GM18861 (cell line): Measurements from ENCODE around the gene VCL.
"Not testable (repeated sequence)": the region's sequence is repeated elsewhere in the genome, so short reads cannot be mapped to it uniquely, and the experiment has no call there.

Experiments used
- ATAC-seq: cut with Tn5 transposase; IDR thresholded peaks from one replicate; pipeline ENCODE4 v1.9.1; 2021; ENCODE audit not compliant: unreplicated experiment

VCL gene

DNA sequence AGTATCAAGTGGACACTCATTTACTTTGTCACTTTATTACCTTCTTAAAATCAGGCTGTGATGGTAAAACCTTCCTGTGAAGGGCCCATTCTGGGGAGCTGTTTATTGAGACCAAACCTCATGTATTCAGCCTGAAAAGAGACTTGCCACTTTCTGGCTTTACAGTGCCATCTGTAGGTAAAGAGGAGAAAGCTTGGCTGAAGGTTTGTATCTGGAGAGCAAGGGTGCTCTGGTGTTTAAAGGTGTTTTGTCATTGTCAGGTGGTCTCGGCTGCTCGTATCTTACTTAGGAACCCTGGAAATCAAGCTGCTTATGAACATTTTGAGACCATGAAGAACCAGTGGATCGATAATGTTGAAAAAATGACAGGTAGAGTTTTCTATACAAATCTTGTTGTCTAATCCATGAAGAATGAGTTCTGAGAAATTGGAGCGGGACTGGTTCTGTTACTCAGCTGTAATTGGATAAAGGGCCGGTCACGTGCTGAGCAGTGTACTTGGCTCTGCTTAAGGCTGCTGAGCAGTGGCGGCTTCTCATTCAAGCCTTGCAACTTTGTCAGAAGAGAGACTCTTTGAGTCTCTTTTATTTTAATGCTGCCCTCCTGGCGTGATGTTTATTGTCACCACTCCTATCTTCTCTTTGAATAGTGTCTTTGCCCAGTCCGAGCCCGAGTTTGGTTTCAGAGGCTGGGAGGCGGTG lies 105.8 kb downstream of the VCL start:
- no peak for ATAC-seq

DNA sequence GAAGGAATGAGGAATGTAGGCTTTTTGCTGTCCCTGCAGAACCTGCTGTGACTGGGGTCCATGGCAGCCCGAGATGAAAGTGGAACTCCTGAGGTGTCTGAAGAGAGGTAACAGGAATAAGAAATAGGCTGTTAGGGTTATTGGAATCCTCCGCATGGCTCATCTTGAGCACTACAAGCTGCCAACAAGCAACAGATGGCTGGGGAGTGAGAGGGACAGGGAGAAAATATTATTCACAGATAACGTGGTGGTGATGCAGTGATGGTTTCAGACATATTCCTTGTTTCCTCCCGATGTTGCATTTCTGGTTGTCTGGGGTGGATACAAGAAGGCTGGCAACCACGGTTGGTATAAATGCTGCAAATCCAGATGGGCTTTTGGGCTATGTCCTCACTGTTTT lies 106.6 kb downstream of the VCL start:
- no peak for ATAC-seq

DNA sequence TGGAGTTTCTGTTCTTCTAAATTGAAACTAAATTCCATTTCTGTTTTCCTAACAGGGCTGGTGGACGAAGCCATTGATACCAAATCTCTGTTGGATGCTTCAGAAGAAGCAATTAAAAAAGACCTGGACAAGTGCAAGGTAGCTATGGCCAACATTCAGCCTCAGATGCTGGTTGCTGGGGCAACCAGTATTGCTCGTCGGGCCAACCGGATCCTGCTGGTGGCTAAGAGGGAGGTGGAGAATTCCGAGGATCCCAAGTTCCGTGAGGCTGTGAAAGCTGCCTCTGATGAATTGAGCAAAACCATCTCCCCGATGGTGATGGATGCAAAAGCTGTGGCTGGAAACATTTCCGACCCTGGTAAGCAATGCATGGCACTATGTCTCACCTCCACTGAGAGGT lies 107.1 kb downstream of the VCL start:
- no peak for ATAC-seq

DNA sequence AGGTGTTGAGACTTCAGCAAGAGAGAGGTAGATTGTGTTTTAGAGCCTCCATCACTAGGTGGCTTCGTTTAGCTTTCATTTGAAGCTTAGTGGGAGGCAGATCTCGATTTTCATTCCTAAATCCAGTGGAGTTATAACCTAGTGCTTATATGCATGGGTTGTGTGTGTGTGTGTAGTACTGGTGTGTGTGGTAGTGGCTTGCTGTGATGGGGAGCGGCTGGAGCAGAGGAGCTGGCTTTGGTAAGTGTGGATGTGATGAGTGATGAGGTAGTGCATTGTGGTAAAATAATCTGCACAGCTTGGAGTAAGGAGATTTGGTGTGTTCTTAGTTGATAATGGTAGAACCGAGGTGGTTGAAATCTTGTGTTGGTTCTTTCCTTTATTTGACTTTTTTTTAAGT lies 109.5 kb downstream of the VCL start:
- ATAC-seq = no peak

DNA sequence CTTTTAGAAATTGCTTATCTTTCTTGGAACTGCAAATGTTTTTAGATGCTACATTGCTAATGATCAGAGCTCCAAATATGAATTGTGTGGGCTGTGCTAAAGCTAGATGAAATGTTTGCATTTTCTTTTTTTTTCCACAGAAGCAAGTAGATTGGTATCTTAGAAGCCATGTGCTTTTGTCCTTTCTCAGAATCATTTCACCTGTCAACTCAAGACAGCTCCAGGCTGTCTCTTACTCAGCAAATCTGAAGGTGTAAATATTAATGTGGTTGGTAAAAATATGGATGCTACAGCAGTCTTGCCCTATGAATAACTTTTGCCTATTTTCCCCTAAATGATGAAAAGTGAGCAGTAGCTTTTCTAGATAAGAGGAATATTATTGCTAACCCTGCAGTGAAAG lies 111.5 kb downstream of the VCL start:
- ATAC-seq = no peak

DNA sequence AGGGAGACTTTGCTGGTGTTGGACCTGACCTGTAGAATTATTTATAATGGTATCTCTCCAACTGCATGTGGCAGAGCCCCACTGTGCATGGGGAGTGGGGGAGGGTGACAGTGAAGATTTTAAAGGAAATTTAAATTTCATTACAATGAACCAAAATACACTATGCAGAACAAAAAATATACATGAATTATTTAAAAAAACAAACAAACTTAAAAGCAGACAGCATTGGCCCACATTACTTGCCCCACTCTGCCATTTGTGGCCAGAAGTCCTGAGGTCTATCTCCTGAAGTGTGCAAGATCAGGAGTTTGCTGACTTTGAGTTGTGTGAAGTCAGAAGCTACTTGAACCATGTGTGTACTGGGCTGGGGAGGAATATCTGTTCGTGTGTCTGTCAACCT lies 112.2 kb downstream of the VCL start:
- no peak for ATAC-seq

DNA sequence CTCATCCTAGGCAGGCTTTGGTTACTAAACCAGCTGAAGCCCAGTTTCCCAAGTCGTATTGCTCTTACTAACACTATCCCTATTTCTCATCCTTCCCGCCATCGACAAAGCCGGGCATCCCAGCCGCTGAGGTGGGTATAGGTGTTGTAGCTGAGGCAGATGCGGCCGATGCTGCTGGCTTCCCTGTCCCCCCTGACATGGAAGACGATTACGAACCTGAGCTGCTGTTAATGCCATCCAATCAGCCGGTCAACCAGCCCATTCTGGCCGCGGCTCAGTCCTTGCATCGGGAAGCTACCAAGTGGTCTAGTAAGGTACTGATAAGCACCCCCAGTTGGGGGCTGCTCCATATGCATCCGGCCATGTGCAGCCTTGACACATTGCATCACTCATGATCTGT lies 113.9 kb downstream of the VCL start:
- ATAC-seq = no peak

DNA sequence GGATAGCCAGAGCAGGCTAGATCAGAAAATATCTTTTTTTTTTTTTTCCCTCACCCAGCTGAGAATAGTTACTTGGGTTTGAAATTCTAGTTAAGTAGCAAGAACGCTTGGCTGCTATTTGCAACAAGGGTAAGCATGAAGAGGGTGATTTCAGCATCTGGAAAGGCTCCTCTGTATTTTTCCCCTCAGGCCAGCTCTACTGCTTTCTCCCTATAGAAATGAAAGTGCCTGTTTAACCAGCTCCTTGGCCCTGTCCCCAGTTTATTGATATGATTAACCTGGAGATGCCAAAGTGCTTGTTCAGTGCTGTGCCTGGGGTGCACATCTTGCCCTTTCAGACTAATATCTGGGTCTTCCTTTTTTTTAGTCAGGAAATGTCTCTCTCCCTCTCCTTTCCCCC lies 115.6 kb downstream of the VCL start:
- no peak for ATAC-seq

DNA sequence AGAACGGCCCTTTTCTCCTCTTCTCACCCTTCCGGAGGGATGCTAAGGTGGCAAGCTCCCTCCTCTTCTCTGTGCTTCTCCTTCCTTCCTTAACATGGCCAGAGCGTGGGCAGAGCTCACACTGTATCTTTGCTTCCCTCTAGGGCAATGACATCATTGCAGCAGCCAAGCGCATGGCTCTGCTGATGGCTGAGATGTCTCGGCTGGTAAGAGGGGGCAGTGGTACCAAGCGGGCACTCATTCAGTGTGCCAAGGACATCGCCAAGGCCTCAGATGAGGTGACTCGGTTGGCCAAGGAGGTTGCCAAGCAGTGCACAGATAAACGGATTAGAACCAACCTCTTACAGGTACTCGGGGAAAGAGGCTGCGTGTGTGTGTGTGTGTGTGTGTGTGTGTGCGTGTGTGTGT lies 116.1 kb downstream of the VCL start:
- ATAC-seq = no peak

DNA sequence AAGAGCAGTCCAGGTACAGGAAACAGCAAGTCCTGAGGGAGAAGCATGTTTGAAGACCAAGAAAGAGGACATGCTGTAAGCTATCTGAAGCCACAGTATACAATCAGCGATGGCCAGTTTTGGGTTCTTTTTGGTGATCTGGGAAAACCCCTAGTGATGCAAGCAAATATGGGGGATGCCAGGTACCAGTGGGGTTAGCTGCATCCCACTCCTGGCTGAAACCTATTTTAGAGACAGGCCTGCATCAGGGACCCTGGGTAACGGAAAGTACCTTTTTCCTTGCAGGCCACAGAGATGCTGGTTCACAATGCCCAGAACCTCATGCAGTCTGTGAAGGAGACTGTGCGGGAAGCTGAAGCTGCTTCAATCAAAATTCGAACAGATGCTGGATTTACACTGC lies 119.8 kb downstream of the VCL start:
- no peak for ATAC-seq

DNA sequence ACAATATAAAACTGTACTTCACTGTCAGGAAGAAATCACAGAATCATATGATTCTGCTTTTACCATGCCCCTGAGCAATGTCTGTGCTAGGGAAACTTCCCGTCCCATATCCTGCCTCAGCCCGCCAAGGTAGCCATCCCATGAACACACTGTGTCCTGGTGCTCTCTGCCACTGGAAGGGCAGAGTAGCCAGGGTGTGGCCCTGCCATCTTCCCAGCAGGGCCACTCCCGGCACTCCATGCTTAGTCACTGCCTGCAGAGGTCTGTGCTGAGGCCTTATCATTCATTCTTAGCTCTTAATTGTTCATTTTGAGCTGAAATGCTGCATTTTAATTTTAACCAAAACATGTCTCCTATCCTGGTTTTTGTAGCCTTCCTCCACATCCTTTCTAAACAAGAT lies 120.9 kb downstream of the VCL start:
- no peak for ATAC-seq

DNA sequence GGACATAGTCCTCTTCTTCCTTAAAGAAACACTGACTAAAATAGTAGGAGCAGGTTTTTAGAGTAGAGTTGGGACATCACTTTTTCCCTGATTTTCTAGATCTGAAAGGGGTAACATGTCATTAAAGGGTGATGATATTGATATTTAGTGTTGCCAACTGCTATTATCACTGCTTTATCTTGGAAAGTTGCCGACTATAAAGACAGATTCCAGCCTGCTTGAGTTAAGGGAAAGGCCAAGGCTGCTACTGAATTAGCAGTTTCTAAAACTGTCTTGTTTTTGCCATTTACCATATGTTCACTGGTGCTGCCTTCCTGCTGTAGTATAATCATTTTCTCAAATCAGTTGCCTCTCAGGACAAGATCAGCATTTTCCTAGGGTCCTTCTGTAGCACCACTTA lies 123.0 kb downstream of the VCL start:
- no peak for ATAC-seq

DNA sequence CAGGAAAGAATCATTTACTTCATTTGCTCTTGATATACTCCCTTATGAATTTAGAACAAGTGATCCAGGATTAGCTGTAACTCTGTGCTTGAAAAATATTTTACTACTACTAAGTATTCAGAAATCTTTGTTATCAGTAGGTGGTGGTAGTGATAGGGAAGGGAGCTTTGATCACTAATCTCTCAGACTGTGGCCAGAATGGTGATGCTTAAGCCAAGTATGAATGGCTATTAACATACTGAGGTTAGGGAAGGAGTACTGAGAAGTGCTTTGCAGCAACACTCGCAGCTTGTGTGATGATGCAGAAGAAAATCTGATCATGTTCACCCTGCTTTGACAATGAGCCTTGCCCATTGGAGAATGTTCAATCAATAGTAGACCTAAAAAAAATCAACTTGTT lies 123.5 kb downstream of the VCL start:
- ATAC-seq = no peak

DNA sequence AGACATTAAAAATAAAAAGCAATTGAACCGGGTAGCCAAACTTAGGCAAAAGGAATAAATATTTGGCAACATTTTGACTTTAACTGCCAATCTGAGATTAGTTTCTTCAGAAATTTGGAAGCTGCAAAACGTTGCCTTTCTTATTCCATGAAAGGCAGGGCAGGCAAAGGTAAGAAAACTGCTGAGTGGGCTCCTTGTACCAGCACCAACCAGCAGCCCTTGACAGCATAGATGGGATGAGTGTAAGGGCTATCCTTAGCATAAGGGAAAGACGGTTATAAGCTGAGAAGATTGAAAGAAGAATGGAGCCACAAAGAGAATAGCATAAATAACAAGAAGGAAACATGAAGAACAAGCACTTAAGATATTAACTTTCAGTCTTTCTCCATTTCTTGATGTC lies 124.1 kb downstream of the VCL start:
- no peak for ATAC-seq

DNA sequence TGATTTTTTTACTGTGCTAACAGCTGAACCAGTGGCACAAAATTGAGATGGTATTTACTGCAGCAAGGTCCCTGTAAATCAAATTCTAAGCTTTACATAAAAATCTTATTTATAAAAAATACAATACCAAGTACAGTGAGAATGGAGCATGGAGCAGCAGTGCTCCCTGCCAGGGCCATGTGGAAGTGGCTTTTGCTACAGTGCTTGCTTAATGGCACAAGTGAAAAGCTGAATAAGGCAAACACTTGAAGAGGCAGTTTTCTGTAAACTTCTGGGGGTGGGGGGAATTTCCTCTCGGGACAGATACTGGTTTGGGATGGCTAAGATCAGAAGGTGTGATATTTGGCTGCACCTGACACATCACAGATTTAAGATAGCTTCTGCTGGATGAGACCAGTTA lies 125.2 kb downstream of the VCL start:
- ATAC-seq = no peak

DNA sequence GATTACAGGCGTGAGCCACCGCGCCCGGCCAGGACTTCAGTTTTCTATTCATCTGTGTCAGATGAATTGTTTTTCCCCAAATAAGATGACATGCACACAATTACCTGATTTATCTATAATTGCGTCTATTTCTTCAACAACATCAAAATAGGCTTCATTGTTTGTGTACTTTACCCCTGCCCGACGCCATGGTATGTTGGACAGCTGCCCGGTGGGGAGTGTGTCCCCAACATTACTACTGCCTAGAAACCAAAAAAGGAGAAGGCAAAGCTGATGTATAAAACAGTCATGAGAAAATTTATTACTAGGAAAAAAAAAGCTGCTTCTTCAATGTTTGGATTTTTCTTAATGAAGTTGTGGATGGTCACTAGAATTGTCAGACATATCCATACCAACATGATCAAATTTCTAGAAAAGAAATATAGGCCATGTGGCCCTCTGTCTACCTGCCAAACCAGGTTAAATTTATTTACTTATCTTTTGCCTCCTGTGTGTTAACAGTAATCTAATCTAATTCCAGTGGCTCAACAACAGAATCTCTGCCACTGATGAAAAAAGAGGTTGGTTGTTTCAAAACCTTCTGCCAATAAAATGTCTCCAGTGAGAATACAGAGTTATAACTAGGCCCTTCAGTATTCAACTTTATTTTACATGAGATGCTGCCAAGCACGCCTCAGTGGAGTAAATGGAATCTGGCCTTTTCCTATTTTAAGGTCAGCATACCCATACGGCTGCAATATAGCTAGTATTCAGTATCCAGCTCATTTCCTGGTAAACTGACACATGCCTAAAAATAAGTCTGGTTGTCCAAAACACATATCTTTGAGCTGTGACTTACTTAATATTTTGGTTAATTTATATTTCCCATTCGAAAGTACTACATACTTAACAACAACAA lies 136.3 kb downstream of the VCL start:
- ATAC-seq = no peak

DNA sequence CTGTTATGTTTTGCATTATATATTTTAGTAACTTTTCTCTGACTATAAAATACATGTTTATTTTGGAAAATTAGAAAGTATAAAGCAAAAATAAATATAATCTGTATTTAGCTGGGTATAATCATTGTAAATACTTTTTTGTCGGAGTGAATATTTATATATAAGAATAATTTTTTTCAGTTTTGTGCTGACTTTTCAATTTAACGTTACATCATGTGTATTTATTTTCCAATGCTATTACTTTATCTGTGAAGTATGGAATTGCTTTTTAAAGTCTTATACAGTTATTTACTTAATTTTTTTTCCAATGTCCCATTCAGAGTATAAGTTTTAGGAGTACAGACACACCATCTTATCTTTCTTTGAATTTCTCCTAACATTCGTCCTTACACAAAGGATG lies 137.5 kb downstream of the VCL start:
- ATAC-seq = no peak

DNA sequence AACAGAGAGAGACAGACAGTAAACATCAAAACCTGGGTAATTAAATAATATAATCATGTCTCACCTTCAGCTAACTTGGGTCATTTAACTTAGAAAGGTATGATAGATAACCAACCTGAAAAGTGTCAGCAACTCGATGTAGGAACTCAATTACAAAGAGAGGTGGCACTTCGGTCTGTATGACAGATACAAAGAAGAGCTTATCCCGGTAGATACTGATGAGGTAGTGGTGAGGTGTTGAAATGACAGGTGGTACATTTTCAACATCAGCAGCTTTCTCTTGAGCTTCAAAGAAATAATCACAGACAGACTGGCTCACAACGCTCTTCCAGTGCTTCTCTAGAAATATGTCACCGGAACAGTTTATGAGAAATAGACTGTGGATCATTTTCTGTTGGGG lies 140.1 kb downstream of the VCL start:
- ATAC-seq = no peak

DNA sequence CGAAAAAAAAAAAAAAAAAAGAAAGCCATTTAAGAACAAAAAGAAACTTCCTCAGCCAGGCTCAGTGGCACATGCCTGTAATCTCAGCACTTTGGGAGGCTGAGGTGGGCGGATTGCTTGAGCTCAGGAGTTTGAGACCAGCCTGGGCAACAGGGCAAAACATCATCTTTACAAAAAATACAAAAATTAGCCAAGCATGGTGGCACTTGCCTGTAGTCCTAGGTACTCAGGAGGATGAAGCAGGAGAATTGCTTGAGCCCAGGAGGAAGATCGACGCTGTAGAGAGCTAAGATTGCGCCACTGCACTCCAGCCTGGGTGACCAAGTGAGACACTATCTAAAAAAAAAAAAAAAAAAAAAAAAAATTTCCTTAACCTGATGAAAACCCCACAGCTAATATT lies 140.7 kb downstream of the VCL start:
- ATAC-seq = not testable (repeated sequence)

DNA sequence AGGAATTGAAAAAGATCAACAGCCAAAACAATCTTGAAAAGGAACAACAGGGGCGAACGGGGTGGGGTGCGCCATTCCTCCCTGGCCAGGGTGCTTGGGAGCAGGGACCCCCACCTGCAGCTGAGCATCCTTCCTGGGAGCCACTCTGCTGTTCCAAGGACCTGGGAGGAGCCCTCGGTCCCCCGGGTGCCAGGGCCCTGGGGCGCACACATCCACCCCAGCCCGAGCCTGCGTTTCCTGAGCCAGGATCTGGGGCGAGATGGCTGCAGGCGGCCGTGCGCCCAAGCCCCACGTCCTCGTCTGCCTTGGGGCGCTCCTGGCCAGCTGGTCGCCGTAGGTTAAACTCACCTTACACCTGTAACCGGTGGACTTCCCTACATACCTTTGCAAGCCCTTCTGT lies 142.1 kb downstream of the VCL start:
- no peak for ATAC-seq

DNA sequence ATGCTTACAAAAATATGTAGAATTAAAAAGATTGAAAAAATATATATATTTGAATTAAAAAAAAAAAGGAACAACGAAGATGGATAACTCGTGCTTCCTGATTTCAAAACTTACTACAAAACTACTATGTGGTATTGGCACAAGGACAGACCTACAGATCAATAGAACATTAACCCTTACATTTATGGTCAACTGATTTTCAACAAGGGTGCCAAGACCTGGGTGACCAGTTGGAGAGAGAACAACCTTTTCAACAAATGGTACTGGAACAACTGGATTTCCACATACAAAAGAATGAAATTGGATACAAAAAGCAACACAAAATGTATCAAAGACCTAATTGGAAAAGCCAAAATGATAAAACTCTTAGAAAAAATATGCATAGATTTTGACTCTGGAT lies 142.6 kb downstream of the VCL start:
- no peak for ATAC-seq

DNA sequence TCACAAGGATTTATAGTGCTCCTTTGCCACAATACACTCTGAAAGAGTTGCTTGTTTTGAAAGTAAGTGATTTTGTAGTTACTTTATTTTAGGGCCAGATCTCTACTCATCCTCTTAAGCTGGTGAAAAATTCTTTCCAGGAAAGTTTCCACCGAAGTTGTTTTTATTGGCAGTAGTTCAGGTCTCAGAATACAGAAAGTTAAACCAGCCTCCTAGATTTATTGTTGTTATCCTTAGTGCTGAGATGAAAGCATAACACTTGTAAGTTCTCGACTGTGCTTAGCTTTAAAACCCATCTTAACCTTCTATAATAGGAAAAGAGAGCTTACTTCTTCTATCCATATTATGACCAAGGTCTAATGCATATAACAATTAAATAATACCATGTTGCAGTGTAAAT lies 147.2 kb downstream of the VCL start:
- ATAC-seq = no peak

DNA sequence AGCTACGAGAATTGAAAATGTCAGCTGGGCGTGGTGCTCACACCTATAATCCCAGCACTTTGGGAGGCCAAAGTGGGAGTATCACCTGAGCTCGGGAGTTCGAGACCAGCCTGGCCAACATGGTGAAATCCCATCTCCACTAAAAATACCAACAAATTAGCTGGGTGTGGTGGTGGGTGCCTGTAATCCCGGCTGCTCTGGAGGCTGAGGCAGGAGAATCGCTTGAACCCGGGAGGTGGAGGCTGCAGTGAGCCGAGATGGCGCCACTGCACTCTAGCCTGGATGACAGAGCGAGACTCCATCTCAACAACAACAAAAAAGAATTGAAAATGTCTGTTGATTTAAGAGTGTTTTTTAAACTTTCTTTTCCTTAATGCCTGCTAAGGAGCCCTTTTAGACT lies 149.1 kb downstream of the VCL start:
- not testable (repeated sequence) for ATAC-seq
